WTC11 (cell line): ENCODE measurements around the gene COBL.

Source experiments
- ELF4 ChIP-seq: sonication (generic); formaldehyde crosslinking; IDR thresholded peaks from 2 replicates; pipeline ENCODE4 v1.8.1; 2022; ENCODE audit warnings: low read depth, mild to moderate bottlenecking, moderate library complexity, missing genetic modification reagents
- GABPB1 ChIP-seq: sonication (generic); formaldehyde crosslinking; IDR thresholded peaks from 2 replicates; pipeline ENCODE4 v1.8.1; 2023; ENCODE audit warnings: mild to moderate bottlenecking, missing genetic modification reagents
- IRF2 ChIP-seq: sonication (generic); formaldehyde crosslinking; IDR thresholded peaks from 2 replicates; pipeline ENCODE4 v1.8.0; 2022; ENCODE audit warnings: low read depth, missing genetic modification reagents, borderline replicate concordance
- ZNF121 ChIP-seq: sonication (generic); formaldehyde crosslinking; IDR thresholded peaks from 2 replicates; pipeline ENCODE4 v1.8.0; 2023; ENCODE audit warnings: missing genetic modification reagents
- TF ChIP-seq, protein P1 (sequence below): fragments of 200-600 bp; IDR thresholded peaks from 2 replicates; pipeline ENCODE4 v1.8.0; 2022; ENCODE audit warnings: antibody characterized with exemption
- TF ChIP-seq, protein P2 (sequence below): sonication (generic); formaldehyde crosslinking; IDR thresholded peaks from 2 replicates; pipeline ENCODE4 v1.8.1; 2023; ENCODE audit warnings: mild to moderate bottlenecking, missing genetic modification reagents, moderate library complexity
- TF ChIP-seq, protein P3 (sequence below): sonication (generic); formaldehyde crosslinking; IDR thresholded peaks from 2 replicates; pipeline ENCODE4 v1.8.0; 2022; ENCODE audit warnings: mild to moderate bottlenecking, missing genetic modification reagents
- TF ChIP-seq, protein P4 (sequence below): sonication (generic); formaldehyde crosslinking; IDR thresholded peaks from 2 replicates; pipeline ENCODE4 v1.8.0; 2022; ENCODE audit warnings: mild to moderate bottlenecking, missing genetic modification reagents
- TF ChIP-seq, protein P5 (sequence below): sonication (generic); formaldehyde crosslinking; conservative IDR thresholded peaks from 2 replicates; pipeline ENCODE4 v1.8.1; 2022; ENCODE audit warnings: mild to moderate bottlenecking, missing genetic modification reagents

DNA sequence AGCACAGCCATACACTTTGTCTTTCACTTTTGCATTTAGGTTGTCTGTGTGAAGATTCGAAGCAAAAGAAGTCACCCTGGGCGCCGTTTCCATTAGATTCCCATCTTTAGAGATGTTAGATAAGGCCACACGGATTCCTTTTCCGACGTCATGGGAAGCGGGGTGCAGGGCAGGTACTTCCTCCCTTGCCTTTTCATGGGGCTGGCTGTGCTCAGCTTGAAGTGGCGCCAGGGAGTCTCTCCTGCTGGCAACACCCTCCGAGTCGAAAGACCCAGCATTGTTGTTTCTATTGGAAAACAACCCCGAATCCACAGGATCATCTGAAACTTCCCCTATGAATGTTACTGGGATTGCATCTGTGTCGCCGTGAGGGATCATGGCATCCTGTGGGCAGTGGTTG, 287.5 kb downstream of the COBL start:
- TF ChIP-seq, protein P1, sequence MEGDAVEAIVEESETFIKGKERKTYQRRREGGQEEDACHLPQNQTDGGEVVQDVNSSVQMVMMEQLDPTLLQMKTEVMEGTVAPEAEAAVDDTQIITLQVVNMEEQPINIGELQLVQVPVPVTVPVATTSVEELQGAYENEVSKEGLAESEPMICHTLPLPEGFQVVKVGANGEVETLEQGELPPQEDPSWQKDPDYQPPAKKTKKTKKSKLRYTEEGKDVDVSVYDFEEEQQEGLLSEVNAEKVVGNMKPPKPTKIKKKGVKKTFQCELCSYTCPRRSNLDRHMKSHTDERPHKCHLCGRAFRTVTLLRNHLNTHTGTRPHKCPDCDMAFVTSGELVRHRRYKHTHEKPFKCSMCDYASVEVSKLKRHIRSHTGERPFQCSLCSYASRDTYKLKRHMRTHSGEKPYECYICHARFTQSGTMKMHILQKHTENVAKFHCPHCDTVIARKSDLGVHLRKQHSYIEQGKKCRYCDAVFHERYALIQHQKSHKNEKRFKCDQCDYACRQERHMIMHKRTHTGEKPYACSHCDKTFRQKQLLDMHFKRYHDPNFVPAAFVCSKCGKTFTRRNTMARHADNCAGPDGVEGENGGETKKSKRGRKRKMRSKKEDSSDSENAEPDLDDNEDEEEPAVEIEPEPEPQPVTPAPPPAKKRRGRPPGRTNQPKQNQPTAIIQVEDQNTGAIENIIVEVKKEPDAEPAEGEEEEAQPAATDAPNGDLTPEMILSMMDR, result no peak
- TF ChIP-seq, protein P2, sequence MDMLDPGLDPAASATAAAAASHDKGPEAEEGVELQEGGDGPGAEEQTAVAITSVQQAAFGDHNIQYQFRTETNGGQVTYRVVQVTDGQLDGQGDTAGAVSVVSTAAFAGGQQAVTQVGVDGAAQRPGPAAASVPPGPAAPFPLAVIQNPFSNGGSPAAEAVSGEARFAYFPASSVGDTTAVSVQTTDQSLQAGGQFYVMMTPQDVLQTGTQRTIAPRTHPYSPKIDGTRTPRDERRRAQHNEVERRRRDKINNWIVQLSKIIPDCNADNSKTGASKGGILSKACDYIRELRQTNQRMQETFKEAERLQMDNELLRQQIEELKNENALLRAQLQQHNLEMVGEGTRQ (CRISPR knock-in tag), result no peak
- no peak for TF ChIP-seq GABPB1 (CRISPR knock-in tag)
- no peak for TF ChIP-seq ZNF121 (CRISPR knock-in tag)
- TF ChIP-seq, protein P3, sequence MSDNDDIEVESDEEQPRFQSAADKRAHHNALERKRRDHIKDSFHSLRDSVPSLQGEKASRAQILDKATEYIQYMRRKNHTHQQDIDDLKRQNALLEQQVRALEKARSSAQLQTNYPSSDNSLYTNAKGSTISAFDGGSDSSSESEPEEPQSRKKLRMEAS (CRISPR knock-in tag), result no peak
- TF ChIP-seq, protein P4, sequence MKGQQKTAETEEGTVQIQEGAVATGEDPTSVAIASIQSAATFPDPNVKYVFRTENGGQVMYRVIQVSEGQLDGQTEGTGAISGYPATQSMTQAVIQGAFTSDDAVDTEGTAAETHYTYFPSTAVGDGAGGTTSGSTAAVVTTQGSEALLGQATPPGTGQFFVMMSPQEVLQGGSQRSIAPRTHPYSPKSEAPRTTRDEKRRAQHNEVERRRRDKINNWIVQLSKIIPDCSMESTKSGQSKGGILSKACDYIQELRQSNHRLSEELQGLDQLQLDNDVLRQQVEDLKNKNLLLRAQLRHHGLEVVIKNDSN, result no peak
- TF ChIP-seq, protein P5, sequence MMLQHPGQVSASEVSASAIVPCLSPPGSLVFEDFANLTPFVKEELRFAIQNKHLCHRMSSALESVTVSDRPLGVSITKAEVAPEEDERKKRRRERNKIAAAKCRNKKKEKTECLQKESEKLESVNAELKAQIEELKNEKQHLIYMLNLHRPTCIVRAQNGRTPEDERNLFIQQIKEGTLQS, result no peak
- no peak for TF ChIP-seq IRF2
- no peak for TF ChIP-seq ELF4 (CRISPR knock-in tag)
